Measurements from ENCODE around the gene LHFPL4. TPM values are rescaled to one million over a fixed set of nuclear protein-coding genes. Genes with fewer than 3 reads are reported as not detected.

The LHFPL4 gene
- total and polyA plus RNA-seq, 2 of the 8 experiments (the other 6 are each of a cell fraction or from before 2014, with no cell fraction given): 5.0 to 16.9 TPM

GRCh38 chr3:9525078-9525477, 28.5 kb downstream of the LHFPL4 start:
- 96% methylated on average over 2 of the region's 2 CpGs; no CpG with 5 or more reads in 1 of the 2 experiments for WGBS, 2 experiments (ENCODE audit: extremely low coverage in 1 of 2, insufficient coverage in 1 of 2, insufficient read length in 1 of 2, insufficient replicate concordance in 2 of 2, low coverage in 1 of 2, low lambda C conversion rate in 2 of 2, missing lambda C conversion rate in 1 of 2)
- no peak overlapping the region for H2BK20ac ChIP-seq (ENCODE audit: low read length)
- FAIRE-seq: no peak

More at GRCh38 chr3:9525078-9525477, 28.5 kb downstream of the LHFPL4 start:
- no peak overlapping the region for H3K23ac ChIP-seq (ENCODE audit: insufficient read length)
- no peaks in the 10 kb centered on the region for H3K79me2 ChIP-seq (ENCODE audit: control insufficient read depth in 1 of 2, insufficient read depth in 2 of 2, low read length in 2 of 2)
- peaks cover 0 to 2% of the 10 kb centered on the region in 2 experiments for H4K20me1 ChIP-seq (replicated peaks in 1 of 2; ENCODE audit: control insufficient read depth in 1 of 2, insufficient read depth in 2 of 2, low read length in 2 of 2)
- ChIA-PET CTCF (ENCODE audit: partially characterized antibody) (no interaction called here), POLR2A (ENCODE audit: partially characterized antibody) (no interaction called here)
- H3K79me1 ChIP-seq (ENCODE audit: low read depth, low read length): no peaks in the 10 kb centered on the region
- no peak for DNase-seq (ENCODE audit: low read depth in 1 of 2, low spot score in 2 of 2)
- no peak overlapping the region for H2AFZ ChIP-seq (ENCODE audit: low read length)
- H2BK120ac ChIP-seq (replicated peaks; ENCODE audit: low read depth, low read length): no peak overlapping the region
- H4K8ac ChIP-seq (ENCODE audit: extremely low read depth, insufficient read depth, low read length): no peak overlapping the region
- no peak overlapping the region for H3K14ac ChIP-seq (ENCODE audit: insufficient read length)
- TF ChIP-seq POLR2AphosphoS5 (IDR thresholded peaks at IDR 0.05; ENCODE audit: low read depth, low read length) (no peak), ZNF274 (IDR thresholded peaks at IDR 0.05; ENCODE audit: borderline replicate concordance, extremely low read depth, low read length) (no peak), ATF2 (IDR thresholded peaks at IDR 0.05; ENCODE audit: low read length) (no peak), EP300 (IDR thresholded peaks at IDR 0.05; ENCODE audit: borderline replicate concordance in 1 of 2, low read depth in 2 of 2, low read length in 2 of 2) (no peak), RAD21 (IDR thresholded peaks at IDR 0.05 in 1 of 2, conservative IDR thresholded peaks at IDR 0.05 in 1 of 2; ENCODE audit: low read depth in 2 of 2, low read length in 2 of 2) (no peak), RXRA (IDR thresholded peaks at IDR 0.05; ENCODE audit: insufficient read depth, low read depth, low read length) (no peak), CREB1 (IDR thresholded peaks at IDR 0.05) (no peak), USF2 (IDR thresholded peaks at IDR 0.05; ENCODE audit: low read length) (no peak)
- no peak overlapping the region for H3K4me3 ChIP-seq (ENCODE audit: extremely low read depth in 1 of 4, insufficient read depth in 2 of 4, low read depth in 3 of 4, low read length in 4 of 4)
- H3K56ac ChIP-seq (replicated peaks; ENCODE audit: insufficient read length, low read depth, low read length): no peak overlapping the region
- no peak overlapping the region for H2BK12ac ChIP-seq (ENCODE audit: low read depth, low read length)
- H2AK5ac ChIP-seq (ENCODE audit: low read depth, low read length): no peak overlapping the region
- no peak overlapping the region for H4K91ac ChIP-seq (replicated peaks; ENCODE audit: insufficient read length, low read length)
- H3K27me3 ChIP-seq (replicated peaks in 1 of 4; ENCODE audit: control insufficient read depth in 3 of 4, extremely low read depth in 1 of 4, insufficient read depth in 3 of 4, low read length in 3 of 4): no peaks in the 10 kb centered on the region
- no peaks in the 10 kb centered on the region; a peak in 2 of 4 replicates for H3K9me3 ChIP-seq (ENCODE audit: insufficient read depth in 2 of 2, low read depth in 1 of 2, low read length in 1 of 2)
- H3K18ac ChIP-seq (ENCODE audit: extremely low read depth, low read length): no peak overlapping the region
- no peak overlapping the region for H3K4ac ChIP-seq (replicated peaks; ENCODE audit: insufficient read length, low read depth, low read length)
- H2BK5ac ChIP-seq (ENCODE audit: low read depth, low read length): no peak overlapping the region
- H3K4me1 ChIP-seq (replicated peaks in 1 of 4; ENCODE audit: control insufficient read depth in 3 of 4, insufficient read depth in 4 of 4, low read length in 3 of 4): no peaks in the 10 kb centered on the region
- no peak overlapping the region for H3K9ac ChIP-seq (replicated peaks in 1 of 4; ENCODE audit: extremely low read depth in 1 of 4, low read depth in 3 of 4, low read length in 3 of 4)
- H4K5ac ChIP-seq (ENCODE audit: insufficient read length, low read depth, low read length): no peak overlapping the region
- H3K27ac ChIP-seq (ENCODE audit: low read depth, low read length): no peak overlapping the region
- H3K36me3 ChIP-seq (ENCODE audit: control insufficient read depth in 2 of 4, insufficient read depth in 4 of 4, low read length in 3 of 4): no peaks in the 10 kb centered on the region
- H2BK15ac ChIP-seq (ENCODE audit: low read length): no peak overlapping the region
- no peak overlapping the region for H3K4me2 ChIP-seq (ENCODE audit: insufficient read depth in 1 of 2, low read depth in 2 of 2, low read length in 2 of 2)
- no peaks in the 10 kb centered on the region; the same call in 1 of the 2 replicates for H3K23me2 ChIP-seq (ENCODE audit: low read depth, low read length)

All from H1 (cell line).